Hematopoietic multipotent progenitor cell treated with erythropoietin and hydrocortisone succinate and interleukin-3 and kit ligand, for 4 days (in vitro differentiated cells): ENCODE measurements around the gene CYSTM1.
"Not testable (repeated sequence)": the region's sequence is repeated elsewhere in the genome, so short reads cannot be mapped to it uniquely, and the experiment has no call there.

Source experiments
- DNase-seq: peaks from one replicate; pipeline ENCODE4 v3.0.0-alpha.2; 2015

The CYSTM1 gene

DNA sequence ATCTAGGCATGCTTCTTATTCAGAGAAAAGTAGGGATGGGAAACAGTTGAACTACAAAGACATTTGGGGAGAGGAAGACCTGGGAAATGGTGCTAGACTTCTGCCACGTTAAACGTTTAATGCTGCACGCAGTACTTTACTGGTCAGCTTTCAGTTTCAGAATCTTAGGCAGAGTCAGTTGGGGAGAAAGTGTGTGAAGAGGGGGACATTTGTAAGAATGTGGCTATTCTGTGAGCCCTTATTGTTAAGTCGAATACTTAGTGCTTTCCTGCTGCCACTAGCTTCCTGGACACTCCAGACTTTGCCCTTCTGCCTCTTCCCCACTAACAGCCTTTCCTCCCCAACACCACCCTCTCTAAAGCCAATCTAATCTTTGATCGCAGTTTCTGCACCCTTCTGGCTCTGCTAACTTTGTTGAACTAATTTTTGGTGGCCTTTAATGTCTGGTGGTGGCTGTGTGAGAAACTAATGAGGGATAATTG lies 6.1 kb downstream of the CYSTM1 start:
- no peak for DNase-seq

DNA sequence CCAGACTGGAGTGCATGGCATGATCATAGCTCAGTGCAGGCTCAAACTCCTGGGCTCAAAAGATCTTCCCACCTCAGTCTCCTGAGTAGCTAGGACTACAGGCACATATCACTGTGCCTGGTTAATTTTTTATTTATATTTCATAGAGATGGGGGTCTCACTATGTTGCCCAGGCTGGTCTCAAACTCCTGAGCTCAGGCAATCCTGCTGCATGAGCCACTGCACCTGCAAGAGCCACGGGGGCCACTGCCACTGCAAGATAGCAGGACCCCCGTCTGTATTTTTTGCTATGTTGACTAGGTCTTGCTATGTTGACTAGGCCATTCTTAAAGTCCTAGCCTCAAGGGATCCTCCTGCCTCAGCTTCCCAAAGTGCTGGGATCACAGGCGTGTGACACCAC lies 6.5 kb downstream of the CYSTM1 start:
- no peak for DNase-seq

DNA sequence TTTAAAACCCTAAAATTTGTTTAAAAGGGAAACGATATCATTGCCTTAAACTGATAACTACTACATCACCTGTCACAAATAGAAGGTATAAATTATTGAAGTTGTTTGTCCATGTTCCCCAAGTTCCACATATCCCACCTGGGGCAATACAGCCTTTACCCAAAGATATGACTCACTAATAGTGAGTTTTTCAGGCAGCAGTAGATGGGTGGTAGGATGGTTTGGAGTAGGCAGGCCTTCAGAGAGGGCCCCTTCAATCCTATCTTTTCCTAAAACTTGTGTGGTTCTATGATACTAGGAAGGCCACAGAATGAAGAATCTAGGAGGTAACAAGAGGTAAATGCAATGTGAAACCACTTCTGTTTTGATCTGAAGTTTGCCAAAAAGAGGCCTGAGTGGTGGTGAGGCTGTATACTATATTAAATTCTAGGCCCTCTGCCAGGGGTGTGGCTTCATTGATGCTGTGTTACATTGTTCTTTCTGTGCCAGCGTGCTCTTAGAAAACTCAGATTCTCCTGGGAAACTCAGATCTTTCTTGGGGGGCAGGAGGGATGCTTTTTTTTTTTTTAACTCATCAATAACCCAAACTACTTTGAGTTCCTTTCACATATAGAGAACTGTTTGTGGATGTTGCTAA lies 7.2 kb downstream of the CYSTM1 start:
- peak; percentile 36 for DNase-seq

DNA sequence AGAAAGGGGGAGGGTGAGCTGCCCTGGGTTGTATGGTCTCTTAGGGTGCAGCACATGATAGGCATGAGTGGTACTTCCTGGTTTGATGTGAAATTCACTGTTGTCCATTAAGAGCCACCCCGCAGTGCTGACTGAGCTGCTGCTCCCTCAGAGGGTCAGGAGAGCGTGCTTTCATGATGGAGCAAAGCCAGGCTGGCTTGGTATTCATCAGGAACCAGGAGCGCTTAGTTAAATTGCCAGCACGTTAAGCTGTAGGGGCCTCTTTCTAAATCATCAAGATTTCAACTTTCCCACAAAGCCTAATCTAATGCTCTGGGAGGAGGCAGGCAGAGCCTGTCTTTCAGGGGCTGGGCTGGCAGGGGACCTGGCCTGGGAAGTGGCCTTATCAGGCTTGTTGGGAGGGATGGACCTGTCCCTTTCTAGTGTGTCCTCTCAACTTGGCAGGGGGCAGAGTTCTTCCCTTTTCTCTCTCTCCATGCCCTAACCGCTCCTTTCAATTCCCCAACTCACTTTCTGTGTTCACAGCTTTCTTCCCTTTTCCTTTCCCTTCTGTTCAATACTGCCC lies 7.9 kb downstream of the CYSTM1 start:
- no peak for DNase-seq

DNA sequence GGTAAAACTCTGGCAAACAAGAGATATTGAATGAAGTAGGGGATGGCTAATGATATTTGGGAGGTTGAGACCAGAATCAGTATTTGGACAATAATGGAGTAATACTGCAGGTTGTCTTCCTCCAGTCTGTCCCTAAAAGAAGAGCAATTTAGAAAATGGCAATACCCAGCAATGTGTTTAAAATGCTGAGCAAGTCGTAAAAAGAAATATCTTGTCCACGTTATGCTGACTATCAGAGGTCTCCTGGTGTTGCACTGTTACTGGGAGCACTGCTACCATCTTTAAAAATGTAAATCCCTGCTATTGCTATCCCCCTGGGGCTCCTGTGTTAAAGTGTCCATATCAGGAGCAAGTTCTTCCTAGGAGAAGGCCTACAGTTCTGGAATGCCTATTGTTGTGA lies 10.4 kb downstream of the CYSTM1 start:
- no peak for DNase-seq

DNA sequence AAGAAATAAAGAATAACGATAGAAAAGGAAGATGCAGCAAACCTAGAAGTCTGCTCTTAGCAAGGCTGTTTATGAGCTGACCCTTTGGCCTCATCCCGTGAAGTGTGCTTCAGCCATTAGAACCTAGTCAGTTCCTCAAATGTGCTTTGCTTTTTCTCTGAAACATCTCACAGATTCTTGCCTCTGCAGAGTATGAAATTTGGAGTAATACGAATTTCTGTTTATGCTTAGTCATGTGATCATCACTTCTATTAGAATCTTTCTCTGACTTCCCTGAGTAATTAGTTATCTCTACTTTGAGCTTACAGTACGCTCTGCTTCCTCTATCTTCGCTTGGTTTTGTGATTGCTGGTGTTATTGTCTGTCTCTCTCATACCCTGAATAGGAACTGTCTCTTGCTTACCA lies 11.3 kb downstream of the CYSTM1 start:
- DNase-seq = peak; percentile 28

DNA sequence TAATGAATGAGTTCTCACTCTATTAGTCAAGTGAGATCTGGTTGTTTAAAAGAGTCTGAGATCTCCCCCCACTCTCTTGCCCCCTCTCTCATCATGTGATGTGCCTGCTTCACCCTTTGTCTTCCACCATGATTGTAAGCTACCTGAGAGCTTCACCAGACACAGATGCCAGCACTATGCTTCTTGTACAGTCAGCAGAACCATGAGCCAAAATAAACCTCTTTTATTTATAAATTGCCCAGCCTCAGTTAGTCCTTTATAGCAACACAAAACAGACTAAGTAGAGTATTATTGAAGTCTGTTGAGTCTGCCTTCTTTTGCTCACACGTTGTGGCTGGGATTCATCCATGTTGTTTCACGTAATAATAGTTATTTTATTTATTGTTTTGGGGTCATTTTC lies 14.3 kb downstream of the CYSTM1 start:
- no peak for DNase-seq

DNA sequence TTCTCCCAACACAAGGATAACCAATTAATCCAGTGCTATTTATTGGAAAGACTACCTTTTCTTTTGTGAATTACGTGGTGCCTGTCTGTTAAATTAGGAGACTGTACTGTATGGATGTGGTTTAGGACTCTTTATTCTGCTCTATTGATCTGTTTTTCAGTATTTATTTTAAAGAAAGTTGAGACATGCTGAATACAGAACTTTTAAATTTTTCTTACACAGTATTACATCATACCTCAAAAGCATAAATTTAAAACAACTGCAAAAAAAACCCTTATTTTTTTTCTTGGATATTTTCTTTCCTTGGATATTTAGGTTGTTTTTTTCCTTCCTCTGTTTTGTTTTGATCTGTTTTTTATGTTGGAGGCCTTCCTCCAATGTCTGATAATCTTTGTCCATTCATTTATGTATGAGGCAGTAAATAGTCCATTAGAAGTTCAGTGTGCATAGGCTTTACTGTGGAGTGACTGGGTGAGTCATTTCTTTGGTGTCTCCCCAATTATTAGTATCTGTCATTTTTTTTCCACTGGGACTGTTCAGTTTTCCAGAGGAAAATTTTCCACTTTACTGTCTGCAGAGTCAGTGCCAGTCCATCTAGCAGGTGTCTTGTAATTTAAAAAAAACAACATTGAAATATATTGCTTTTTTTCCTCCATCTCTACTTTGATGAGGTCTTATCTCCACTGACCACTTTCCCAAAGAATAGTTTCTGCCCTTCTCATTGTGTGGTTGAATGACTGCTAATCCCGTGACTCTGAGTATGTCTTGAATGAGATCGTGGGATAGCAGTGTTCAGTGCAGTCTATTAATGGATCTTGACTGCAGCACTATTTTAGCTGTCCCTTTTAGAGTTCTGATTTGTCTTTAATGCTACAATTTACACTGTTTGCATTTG lies 15.2 kb downstream of the CYSTM1 start:
- DNase-seq = no peak

DNA sequence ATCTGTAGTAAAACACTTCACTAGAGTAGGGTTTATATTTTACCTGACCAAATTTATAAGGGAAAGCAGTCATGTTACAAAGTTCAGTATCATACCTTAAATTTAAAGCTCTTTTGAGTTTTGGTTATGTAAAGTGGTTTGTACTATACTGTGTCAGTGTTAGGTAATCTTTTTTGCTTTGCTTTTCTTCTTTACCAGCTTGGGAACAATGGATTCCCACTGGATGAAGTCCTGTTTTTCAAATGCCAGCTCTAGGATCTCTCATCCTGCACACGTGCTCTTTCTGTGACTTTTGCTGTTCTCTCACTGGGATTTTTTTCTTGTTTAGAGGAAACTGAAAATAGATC lies 15.9 kb downstream of the CYSTM1 start:
- DNase-seq = no peak

DNA sequence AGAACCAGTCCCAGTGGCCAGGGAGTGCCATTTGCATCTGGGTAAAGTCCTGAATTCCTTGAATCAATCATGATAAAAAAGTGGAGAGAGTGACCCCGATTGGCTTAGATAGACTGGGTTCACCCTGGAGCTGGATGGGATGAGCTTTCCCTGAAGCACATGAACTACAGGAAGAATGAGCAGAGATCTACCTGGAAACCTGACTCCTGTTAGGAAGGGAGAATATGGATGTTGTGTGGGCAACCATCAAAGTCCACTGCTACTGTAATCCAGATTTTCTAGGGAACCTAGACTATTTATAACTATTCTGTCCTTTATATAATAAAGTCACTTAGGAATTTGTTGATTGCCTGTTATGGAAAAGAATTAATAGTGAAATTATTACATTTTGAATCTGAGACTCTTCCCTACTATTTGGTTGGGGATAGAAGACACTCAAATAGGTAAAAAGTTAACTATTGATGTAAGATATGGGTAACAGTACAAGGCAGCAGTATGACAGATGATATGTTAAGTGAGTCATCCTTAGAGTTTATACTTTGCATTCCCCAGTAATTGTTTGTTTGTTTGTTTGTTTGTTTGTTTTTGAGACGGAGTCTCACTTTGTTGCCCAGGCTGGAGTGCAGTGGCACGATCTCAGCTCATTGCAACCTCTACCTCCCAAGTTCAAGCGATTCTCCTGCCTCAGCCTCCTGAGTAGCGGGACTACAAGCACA lies 17.9 kb downstream of the CYSTM1 start:
- DNase-seq = no peak

DNA sequence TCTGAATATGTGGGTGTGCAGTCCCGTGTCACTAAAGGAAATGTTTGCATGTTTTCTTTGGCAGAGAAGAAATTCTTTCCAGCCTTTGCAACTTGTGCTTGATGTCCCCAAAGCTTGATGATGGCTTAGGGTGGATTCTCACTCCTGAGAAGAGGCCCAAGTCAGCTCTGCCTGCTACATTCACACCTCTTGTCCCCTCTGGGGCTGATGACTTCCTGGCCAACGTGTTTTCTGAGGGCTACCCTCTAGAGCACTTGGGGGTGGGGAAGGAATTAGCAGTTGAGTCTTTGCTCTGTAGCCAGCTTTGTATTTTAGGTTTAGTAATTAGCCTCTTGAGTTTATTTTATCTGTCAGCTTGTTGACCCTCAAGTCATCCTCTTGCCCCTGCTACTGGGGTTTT lies 19.7 kb downstream of the CYSTM1 start:
- no peak for DNase-seq

DNA sequence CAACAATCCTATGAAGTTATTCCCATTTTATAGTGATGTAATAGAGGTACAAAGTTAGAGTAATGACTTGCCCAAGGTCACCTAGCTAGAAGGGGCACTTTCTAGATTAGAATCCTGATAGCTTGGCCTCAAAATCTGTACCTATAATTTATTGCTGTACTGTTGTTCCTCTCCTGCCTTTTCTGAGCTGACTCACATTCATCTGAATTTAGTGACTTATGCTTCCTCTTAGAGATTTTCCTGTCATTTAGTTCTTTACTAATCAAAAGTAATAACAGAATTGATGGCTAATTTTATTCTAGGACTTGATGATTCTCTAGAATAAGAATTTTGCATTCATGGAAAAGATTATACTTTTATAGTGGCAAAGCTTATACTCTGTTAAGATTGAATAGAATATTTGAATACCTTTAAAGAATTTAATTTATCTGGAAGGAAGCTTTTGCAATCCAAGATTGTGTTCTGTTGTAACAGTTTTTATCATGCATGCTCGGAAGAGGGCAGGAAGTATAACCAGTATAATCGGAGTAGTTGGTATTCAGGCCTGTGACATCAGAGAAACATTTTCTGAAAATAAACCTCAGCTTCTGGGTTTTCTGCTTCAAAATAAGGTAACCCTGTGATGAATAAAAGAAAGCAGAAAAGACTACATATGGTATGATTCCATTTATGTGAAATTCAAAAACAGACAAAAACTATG lies 21.3 kb downstream of the CYSTM1 start:
- no peak for DNase-seq

DNA sequence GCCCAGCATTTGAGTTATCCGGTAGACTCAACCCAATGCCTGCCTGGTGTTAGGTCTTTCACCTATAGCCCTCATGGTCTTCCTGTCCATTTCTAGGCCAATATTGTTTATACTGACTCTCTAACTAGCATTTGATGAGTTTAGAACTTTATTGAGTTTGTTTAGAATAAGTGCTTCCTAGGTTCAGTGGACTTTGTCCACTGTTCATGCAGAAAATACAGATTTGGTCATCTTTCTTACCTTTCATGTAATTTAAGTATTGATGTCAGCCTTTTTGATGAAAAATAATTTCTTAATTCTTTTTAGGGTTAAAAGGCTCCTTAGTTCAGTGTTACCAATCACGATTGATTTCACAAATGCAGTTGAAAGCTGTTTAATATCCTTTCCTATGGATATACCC lies 22.0 kb downstream of the CYSTM1 start:
- no peak for DNase-seq

DNA sequence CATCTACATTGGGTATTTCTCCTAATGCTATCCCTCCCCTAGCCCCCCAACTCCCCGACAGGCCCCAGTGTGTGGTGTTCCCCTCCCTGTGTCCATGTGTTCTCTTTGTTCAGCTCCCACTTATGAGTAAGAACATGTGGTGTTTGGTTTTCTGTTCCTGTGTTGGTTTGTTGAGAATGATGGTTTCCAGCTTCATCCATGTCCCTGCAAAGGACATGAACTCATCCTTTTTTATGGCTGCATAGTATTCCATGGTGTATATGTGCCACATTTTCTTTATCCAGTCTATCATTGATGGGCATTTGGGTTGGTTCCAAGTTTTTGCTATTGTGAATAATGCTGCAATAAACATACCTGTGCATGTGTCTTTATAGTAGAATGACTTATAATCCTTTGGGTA lies 23.9 kb downstream of the CYSTM1 start:
- not testable (repeated sequence) for DNase-seq

DNA sequence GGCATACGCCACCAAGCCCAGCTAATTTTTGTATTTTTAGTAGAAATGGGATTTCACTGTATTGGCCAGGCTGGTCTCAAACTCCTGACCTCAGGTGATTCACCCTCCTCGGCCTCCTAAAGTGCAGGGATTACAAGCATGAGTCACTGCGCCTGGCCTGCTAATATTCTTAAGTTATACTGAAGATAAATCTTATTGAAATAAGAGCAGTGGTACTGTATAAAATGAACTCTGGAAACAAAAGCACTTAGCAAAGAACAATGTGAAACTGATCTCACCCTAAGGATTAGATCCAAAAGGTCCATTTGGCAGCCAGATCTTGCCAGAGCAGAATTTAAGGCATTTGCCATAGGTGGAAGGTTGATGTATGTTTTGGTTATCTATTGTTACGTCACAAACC lies 27.1 kb downstream of the CYSTM1 start:
- no peak for DNase-seq

DNA sequence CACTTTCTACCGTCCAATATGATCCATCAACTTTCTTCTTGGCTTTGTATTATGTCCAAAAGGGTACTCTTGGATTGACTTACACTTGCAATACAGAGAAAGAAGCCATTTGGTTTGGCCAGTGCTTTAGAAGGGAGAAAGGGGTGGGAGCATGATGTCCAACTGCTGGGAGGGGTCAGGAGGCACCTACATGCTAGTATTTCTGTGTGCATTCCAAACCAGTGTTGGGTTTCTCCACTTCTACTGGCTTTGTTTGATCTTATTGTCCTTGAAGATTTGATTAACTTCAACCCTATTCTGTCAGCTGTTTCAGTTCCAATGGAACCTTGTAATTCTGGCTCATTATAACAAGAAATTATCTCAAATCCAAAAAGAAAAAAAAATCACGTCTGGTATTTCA lies 27.6 kb downstream of the CYSTM1 start:
- DNase-seq = no peak

DNA sequence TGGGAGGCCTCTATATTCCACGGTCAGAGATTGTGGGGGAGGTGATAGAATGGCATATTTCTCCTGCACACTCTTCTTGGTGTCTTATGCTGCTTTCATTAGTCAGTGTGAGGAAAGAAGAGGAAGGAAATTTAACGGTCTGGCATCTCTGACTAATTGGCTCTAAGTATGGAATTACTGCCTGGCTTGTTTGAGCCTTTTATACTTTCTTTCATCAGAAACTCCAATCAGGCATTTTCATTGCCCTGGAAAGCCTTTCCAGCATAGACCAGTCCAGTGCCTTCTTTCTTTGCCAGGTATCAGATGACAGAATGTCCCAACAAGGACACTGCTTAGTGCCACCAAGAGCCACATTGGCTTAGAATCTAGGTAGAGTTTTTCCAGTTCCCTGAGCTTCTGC lies 30.2 kb downstream of the CYSTM1 start:
- no peak for DNase-seq

DNA sequence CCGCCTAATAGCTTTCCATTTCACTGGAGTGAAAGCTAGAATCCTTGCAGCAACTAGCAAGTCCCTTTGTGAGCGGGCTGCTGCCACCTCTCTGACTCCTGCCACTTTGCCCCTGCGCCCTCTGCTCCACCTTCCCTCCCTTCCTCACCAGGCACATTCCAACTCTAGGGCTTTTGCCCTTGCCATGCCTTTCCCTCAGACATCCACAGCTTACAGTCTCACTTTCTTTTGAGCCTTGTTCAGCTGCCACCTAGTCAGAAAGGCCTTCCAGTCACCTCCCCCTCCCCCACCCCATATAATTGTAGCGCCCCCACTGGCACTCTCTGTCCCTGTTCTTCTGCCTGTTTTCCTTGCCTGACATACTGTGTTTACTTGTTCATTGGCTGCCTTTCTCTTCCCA lies 31.0 kb downstream of the CYSTM1 start:
- no peak for DNase-seq

DNA sequence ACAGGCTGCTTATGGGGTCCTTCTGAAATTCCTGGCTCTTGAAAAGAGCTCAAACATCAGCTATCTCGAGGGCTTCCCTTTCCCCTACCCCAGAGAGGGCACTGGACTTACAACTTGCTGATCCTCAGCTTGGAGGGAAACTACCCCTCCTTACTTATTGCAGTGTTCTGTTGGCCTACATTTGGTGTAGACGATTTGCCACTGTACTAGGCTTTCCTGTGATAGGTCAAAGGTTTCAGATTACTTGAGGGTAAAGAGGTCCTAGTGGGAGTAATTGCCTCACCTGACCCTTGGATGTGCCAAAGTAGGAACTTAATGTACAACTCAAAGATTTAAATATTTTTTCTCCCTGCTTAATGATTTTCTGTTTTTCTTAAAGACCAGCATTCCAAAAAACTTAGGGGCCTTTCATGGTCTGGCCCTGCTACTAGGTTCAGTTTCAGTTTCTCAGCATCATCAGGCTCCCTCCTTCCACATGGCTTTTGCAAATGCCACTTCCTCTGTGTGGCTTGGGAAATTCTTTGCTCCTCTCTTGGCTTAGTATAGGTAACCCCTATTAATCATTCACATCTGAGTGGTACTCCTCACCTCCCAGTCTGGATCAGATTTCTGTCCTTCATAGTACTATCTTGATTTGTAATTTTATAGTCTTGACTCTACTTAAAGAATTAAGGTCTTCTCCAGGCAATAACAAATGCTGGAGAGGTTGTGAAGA lies 32.4 kb downstream of the CYSTM1 start:
- no peak for DNase-seq

DNA sequence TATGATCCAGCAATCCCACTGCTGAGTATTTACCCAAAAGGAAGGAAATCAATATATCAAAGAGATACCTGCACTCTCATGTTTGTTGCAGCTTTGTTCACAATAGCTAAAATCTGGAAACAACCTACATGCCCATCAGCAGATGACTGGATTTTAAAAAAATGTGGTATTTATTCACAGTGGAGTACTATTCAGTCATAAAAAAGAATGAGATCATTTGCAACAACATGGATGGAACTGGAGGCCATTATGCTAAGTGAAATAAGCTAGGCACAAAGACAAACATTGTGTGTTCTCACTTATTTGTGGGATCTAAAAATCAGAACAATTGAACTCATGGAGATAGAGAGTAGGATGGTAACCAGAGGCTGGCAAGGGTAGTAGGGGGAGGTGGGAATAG lies 33.1 kb downstream of the CYSTM1 start:
- DNase-seq = no peak

DNA sequence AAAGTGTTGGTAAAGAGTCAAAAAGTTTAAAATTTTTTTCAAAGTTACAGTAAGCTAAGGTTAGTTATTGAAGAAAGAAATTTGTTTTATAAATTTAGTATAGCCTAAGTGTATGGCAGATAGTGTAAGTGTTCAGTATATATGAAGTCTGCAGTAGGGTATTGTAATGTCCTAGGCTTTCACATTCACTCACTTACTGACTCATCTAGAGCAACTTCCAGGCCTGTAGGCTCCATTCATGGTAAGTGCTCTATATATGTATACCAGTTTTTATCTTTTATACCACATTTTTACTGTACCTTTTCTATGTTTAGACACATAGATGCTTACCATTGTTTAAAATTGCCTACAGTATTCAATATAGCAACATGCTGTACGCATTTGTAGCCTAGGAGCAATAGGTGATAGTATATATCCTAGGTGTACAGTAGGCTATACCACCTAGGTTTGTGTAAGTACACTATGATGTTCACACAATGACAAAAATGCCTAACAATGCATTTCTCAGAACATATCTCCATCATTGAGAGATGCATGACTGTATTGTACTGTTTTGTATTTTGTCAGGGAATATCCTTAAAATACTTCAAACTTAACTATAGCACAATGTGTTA lies 38.5 kb downstream of the CYSTM1 start:
- no peak for DNase-seq

DNA sequence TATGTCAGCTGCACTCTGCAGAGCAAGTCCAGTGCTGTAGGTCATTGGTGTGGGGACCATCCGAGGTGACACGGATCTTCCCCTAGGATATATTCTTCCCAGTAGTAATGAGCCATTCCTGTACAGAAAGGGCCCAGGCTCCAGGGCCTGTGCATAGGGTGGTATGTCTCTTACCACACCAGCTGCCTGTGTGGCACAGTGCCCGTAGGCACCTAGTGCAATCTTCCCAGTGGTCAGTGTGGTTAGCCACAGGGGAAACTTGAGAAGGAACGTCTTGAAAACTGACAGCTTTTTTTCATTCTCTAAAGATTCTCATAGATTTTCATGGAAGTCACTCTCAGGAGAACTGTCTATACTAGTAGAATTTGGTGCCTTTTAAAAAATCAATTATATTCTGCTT lies 39.8 kb downstream of the CYSTM1 start:
- peak; percentile 94 for DNase-seq
